SK-N-SH treated with all-trans-retinoic acid at 6 μM for 48 hours (cell line): Measurements from ENCODE around the gene ZFAND2B.

Source experiments
- ATAC-seq: fragments of 200-7000 bp; cut with Tn5 transposase; 3 replicates; pipeline ENCODE4 v1.9.1; 2020; ENCODE audit warnings: mild to moderate bottlenecking, moderate library complexity
- ARNTL ChIP-seq: fragments of 450-650 bp; formaldehyde crosslinking; IDR thresholded peaks from 2 replicates; pipeline ENCODE4 v1.5.0; 2020; ENCODE audit warnings: low read depth, mild to moderate bottlenecking, moderate library complexity, borderline replicate concordance
- BACH2 ChIP-seq: fragments of 250-450 bp; sonication (Bioruptor Pico); IDR thresholded peaks from 2 replicates; pipeline ENCODE4 v1.9.0; 2021; ENCODE audit warnings: mild to moderate bottlenecking, borderline replicate concordance
- CREB5 ChIP-seq: fragments of 250-450 bp; sonication (Bioruptor Pico); IDR thresholded peaks from 2 replicates; pipeline ENCODE4 v1.5.1; 2020; ENCODE audit warnings: low read depth, mild to moderate bottlenecking, moderate library complexity
- CSDC2 ChIP-seq: fragments of 250-450 bp; sonication (Bioruptor Pico); IDR thresholded peaks from 2 replicates; pipeline ENCODE4 v1.5.0; 2020; ENCODE audit warnings: mild to moderate bottlenecking, moderate library complexity
- CSRNP3 ChIP-seq: fragments of 250-450 bp; sonication (Bioruptor Pico); IDR thresholded peaks from 2 replicates; pipeline ENCODE4 v1.5.1; 2021; ENCODE audit warnings: mild to moderate bottlenecking, moderate library complexity
- ESRRG ChIP-seq: fragments of 250-450 bp; sonication (Bioruptor Pico); IDR thresholded peaks from 2 replicates; pipeline ENCODE4 v1.6.1; 2021; ENCODE audit warnings: mild to moderate bottlenecking
- GLIS3 ChIP-seq: fragments of 250-450 bp; sonication (Bioruptor Pico); IDR thresholded peaks from 2 replicates; pipeline ENCODE4 v1.5.0; 2020; ENCODE audit warnings: mild to moderate bottlenecking, moderate library complexity
- ISL1 ChIP-seq: fragments of 250-450 bp; sonication (Bioruptor Pico); IDR thresholded peaks from 2 replicates; pipeline ENCODE4 v2.1.2; 2022; ENCODE audit warnings: mild to moderate bottlenecking, moderate library complexity
- OSR1 ChIP-seq: fragments of 250-450 bp; sonication (Bioruptor Pico); IDR thresholded peaks from 2 replicates; pipeline ENCODE4 v1.8.0; 2022; ENCODE audit warnings: moderate library complexity, mild to moderate bottlenecking, inconsistent platforms
- PPARA ChIP-seq: fragments of 250-450 bp; sonication (Bioruptor Pico); IDR thresholded peaks from 2 replicates; pipeline ENCODE4 v1.5.0; 2020; ENCODE audit warnings: mild to moderate bottlenecking, borderline replicate concordance
- RARB ChIP-seq: fragments of 250-450 bp; sonication (Bioruptor Pico); IDR thresholded peaks from 2 replicates; pipeline ENCODE4 v1.8.0; 2021; ENCODE audit warnings: mild to moderate bottlenecking, moderate library complexity
- SNAI2 ChIP-seq: fragments of 250-450 bp; sonication (Bioruptor Pico); IDR thresholded peaks from 2 replicates; pipeline ENCODE4 v1.5.0; 2020; ENCODE audit warnings: mild to moderate bottlenecking, moderate library complexity
- TCF4 ChIP-seq: fragments of 250-450 bp; sonication (Bioruptor Pico); IDR thresholded peaks from 2 replicates; pipeline ENCODE4 v1.8.0; 2021; ENCODE audit warnings: mild to moderate bottlenecking, moderate library complexity, borderline replicate concordance
- TOX ChIP-seq: fragments of 250-450 bp; sonication (Bioruptor Pico); IDR thresholded peaks from 2 replicates; pipeline ENCODE4 v1.8.0; 2021; ENCODE audit warnings: mild to moderate bottlenecking, moderate library complexity, borderline replicate concordance
- ZFP3 ChIP-seq: fragments of 250-450 bp; sonication (Bioruptor Pico); IDR thresholded peaks from 2 replicates; pipeline ENCODE4 v1.5.0; 2020; ENCODE audit warnings: mild to moderate bottlenecking, moderate library complexity
- ZFP30 ChIP-seq: fragments of 450-650 bp; formaldehyde crosslinking; IDR thresholded peaks from 2 replicates; pipeline ENCODE4 v1.5.0; 2022; ENCODE audit warnings: mild to moderate bottlenecking, moderate library complexity
- ZNF565 ChIP-seq: fragments of 450-650 bp; formaldehyde crosslinking; conservative IDR thresholded peaks from 2 replicates; pipeline ENCODE4 v1.5.0; 2020; ENCODE audit warnings: low read depth, mild to moderate bottlenecking, moderate library complexity
- ZNF8 ChIP-seq: fragments of 450-650 bp; formaldehyde crosslinking; IDR thresholded peaks from 2 replicates; pipeline ENCODE4 v1.5.0; 2020; ENCODE audit warnings: mild to moderate bottlenecking, moderate library complexity
- TF ChIP-seq, protein P1 (sequence below): fragments of 250-450 bp; sonication (Bioruptor Pico); IDR thresholded peaks from 2 replicates; pipeline ENCODE4 v1.5.0; 2020; ENCODE audit warnings: mild to moderate bottlenecking, moderate library complexity
- TF ChIP-seq, protein P2 (sequence below): fragments of 250-450 bp; sonication (Bioruptor Pico); IDR thresholded peaks from 2 replicates; pipeline ENCODE4 v1.8.0; 2021; ENCODE audit warnings: low read depth, mild to moderate bottlenecking, moderate library complexity, borderline replicate concordance

Gene ZFAND2B

DNA sequence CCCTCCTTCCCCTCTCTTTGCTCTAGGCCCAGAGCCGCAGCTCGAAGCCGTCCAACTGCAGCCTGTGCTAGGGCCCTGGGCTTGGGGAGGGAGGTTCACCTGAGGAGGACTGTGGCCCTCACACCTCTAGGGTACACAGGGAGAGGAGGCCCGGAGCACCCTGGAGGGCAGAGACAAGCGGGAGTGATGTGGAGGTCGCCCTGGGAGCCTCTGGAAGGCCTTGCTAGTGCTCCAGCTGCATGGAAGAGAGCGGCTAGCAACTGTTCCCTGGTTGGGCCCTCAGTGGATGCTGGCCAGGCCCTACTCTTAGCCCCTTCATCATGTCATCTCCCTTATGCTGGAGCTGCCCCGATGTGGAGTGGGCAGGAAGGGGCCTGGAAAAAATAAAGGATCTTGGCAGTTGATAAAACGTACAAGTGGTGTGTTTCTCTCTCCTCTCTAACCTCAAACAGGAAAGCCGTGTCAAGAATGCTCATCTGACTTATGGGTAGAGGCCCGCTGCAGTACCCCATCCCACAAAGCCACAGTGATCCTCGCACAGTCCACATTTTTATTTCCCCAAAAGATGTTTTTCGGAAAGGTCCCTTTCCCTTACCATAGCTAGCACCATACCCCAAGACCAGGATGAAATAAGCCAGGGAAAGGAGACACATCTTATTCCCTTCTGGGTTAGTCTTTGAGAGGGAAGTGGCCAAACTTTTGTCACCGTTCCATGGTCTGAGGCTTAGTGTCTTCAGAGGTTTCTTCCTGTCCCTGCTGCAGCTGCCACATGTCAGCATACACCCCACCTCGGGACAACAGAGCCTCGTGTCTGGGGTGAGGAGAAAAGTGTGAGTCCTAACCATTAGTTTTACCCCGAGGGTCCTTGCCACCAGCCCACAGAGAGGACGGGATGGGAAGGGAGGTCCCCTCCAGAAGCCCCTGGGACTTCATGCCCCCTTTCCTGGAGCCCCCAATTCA lies 2.9 kb downstream of the ZFAND2B start:
- no peak for ATAC-seq
- no peak for TF ChIP-seq BACH2 (CRISPR knock-in tag)
- no peak for TF ChIP-seq PPARA
- no peak for TF ChIP-seq CSDC2 (CRISPR knock-in tag)
- TF ChIP-seq OSR1 (CRISPR knock-in tag): no peak
- no peak for TF ChIP-seq ZFP30 (CRISPR knock-in tag)
- TF ChIP-seq ESRRG (CRISPR knock-in tag): no peak
- no peak for TF ChIP-seq GLIS3 (CRISPR knock-in tag)
- no peak for TF ChIP-seq ZNF565
- no peak for TF ChIP-seq TCF4 (CRISPR knock-in tag)
- no peak for TF ChIP-seq ARNTL
- no peak for TF ChIP-seq CSRNP3 (CRISPR knock-in tag)
- no peak for TF ChIP-seq RARB (CRISPR knock-in tag)
- no peak for TF ChIP-seq SNAI2 (CRISPR knock-in tag)
- TF ChIP-seq ZFP3 (CRISPR knock-in tag): no peak
- no peak for TF ChIP-seq TOX
- TF ChIP-seq, protein P1, sequence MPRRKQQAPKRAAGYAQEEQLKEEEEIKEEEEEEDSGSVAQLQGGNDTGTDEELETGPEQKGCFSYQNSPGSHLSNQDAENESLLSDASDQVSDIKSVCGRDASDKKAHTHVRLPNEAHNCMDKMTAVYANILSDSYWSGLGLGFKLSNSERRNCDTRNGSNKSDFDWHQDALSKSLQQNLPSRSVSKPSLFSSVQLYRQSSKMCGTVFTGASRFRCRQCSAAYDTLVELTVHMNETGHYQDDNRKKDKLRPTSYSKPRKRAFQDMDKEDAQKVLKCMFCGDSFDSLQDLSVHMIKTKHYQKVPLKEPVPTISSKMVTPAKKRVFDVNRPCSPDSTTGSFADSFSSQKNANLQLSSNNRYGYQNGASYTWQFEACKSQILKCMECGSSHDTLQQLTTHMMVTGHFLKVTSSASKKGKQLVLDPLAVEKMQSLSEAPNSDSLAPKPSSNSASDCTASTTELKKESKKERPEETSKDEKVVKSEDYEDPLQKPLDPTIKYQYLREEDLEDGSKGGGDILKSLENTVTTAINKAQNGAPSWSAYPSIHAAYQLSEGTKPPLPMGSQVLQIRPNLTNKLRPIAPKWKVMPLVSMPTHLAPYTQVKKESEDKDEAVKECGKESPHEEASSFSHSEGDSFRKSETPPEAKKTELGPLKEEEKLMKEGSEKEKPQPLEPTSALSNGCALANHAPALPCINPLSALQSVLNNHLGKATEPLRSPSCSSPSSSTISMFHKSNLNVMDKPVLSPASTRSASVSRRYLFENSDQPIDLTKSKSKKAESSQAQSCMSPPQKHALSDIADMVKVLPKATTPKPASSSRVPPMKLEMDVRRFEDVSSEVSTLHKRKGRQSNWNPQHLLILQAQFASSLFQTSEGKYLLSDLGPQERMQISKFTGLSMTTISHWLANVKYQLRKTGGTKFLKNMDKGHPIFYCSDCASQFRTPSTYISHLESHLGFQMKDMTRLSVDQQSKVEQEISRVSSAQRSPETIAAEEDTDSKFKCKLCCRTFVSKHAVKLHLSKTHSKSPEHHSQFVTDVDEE: no peak
- TF ChIP-seq ZNF8 (CRISPR knock-in tag): no peak
- no peak for TF ChIP-seq ISL1 (CRISPR knock-in tag)

DNA sequence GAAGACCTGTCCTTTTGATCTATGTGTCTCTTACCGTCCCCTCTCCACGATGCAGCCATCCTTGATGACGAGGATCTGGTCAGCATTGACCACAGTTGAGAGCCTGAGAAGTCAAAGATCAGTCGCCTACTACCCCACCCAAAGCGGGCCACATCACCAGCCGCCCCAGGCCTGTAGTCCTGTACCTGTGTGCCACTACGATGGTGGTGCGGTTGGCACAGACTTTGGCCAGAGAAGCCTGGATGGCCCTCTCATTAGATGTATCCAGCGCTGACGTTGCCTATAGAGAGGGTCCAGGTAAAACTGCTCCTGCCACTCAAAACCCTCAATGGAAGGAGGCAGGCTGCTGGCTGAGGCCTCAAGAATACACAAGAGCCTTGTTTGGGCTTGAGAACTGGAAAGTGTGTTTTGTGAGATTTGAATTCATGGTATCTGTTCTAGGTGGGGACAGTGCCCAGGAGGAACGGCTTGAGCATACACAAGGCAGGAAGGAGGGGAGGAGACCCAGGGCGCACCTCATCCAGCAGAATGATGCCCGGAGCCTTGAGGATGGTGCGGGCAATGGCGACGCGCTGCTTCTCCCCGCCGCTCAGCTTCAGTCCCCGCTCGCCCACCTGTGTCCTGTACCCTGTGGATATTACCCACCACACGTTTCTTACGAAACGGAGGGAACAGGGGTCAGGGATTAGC lies 3.8 kb downstream of the ZFAND2B start:
- ATAC-seq: no peak
- no peak for TF ChIP-seq OSR1 (CRISPR knock-in tag)
- TF ChIP-seq CREB5: no peak
- TF ChIP-seq GLIS3 (CRISPR knock-in tag): no peak
- no peak for TF ChIP-seq CSRNP3 (CRISPR knock-in tag)
- TF ChIP-seq, protein P2, sequence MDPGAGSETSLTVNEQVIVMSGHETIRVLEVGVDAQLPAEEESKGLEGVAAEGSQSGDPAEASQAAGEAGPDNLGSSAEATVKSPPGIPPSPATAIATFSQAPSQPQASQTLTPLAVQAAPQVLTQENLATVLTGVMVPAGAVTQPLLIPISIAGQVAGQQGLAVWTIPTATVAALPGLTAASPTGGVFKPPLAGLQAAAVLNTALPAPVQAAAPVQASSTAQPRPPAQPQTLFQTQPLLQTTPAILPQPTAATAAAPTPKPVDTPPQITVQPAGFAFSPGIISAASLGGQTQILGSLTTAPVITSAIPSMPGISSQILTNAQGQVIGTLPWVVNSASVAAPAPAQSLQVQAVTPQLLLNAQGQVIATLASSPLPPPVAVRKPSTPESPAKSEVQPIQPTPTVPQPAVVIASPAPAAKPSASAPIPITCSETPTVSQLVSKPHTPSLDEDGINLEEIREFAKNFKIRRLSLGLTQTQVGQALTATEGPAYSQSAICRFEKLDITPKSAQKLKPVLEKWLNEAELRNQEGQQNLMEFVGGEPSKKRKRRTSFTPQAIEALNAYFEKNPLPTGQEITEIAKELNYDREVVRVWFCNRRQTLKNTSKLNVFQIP (CRISPR knock-in tag): no peak
- TF ChIP-seq BACH2 (CRISPR knock-in tag): no peak
- TF ChIP-seq SNAI2 (CRISPR knock-in tag): no peak
- no peak for TF ChIP-seq RARB (CRISPR knock-in tag)
- TF ChIP-seq TCF4 (CRISPR knock-in tag): no peak
- TF ChIP-seq, protein P1: no peak
- TF ChIP-seq, all 23 proteins: peak for 0
